Endothelial cell (in vitro differentiated cells): Measurements from ENCODE around the gene SLC36A3. TPM values are rescaled to one million over a fixed set of nuclear protein-coding genes. Genes with fewer than 3 reads are reported as not detected.

ENCODE experiments used
- DNase-seq: peaks from one replicate; pipeline ENCODE4 v3.0.0; 2021; ENCODE audit warnings: low spot score
- H3K27ac Mint-ChIP-seq: one replicate; pipeline ENCODE4 v1.8.0; 2021; ENCODE audit warnings: mixed read lengths, inconsistent platforms; ENCODE audit not compliant: unreplicated experiment
- H3K27me3 Mint-ChIP-seq: one replicate; pipeline ENCODE4 v1.8.0; 2021; ENCODE audit warnings: mild to moderate bottlenecking, moderate library complexity, mixed read lengths, inconsistent platforms; ENCODE audit not compliant: unreplicated experiment
- H3K36me3 Mint-ChIP-seq: one replicate; pipeline ENCODE4 v1.8.0; 2021; ENCODE audit warnings: mild to moderate bottlenecking, low read depth, mixed read lengths, inconsistent platforms; ENCODE audit not compliant: unreplicated experiment
- H3K4me1 Mint-ChIP-seq: one replicate; pipeline ENCODE4 v1.8.0; 2021; ENCODE audit warnings: mild to moderate bottlenecking, mixed read lengths, inconsistent platforms; ENCODE audit not compliant: unreplicated experiment
- H3K4me3 Mint-ChIP-seq: one replicate; pipeline ENCODE4 v1.8.0; 2021; ENCODE audit warnings: mild to moderate bottlenecking, mixed read lengths, inconsistent platforms; ENCODE audit not compliant: unreplicated experiment
- H3K9me3 Mint-ChIP-seq: one replicate; pipeline ENCODE4 v1.8.0; 2021; ENCODE audit warnings: mixed read lengths, inconsistent platforms; ENCODE audit not compliant: unreplicated experiment
- total RNA-seq: library from RNA; stranded (reverse); fragmentation: NEBNext Ultra II Directional; extraction: Animal tissue kit (Norgen Biotek cat#: 25700); gene quantifications from one replicate; pipeline ENCODE4 v1.2.1, GENCODE V29; 2021; ENCODE audit not compliant: unreplicated experiment
- TF ChIP-seq, protein P1 (sequence below): fragments of 200-600 bp; sonication (generic); IDR thresholded peaks from one replicate; pipeline ENCODE4 v1.5.0; 2021; ENCODE audit warnings: antibody characterized with exemption; ENCODE audit not compliant: unreplicated experiment

SLC36A3 gene
- total RNA-seq, 1 donor from 2014 or later: not detected

DNA sequence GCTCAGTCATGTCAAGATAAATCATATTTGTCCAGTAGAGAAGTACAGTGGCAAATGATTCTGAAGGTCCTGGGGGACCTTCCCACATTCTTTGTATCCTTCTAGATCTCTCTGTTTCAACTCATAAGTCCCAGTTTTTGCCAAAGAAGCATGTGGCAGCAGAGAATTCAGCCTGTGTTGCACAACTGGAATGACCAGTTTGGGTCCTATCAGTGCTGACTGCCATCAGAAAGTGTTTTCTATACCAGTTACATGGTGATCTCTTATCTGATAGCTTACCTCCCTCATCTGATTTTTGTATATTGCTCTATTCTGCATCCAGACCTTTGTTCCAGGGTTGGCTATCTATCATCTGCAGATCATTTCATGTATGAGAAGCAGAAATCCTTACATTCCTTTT is 28.9 kb downstream of the SLC36A3 start:
- H3K4me1 Mint-ChIP-seq: no peaks in the 10 kb centered on the region
- H3K4me3 Mint-ChIP-seq: no peak overlapping the region
- H3K27ac Mint-ChIP-seq: no peak overlapping the region
- TF ChIP-seq, protein P1, sequence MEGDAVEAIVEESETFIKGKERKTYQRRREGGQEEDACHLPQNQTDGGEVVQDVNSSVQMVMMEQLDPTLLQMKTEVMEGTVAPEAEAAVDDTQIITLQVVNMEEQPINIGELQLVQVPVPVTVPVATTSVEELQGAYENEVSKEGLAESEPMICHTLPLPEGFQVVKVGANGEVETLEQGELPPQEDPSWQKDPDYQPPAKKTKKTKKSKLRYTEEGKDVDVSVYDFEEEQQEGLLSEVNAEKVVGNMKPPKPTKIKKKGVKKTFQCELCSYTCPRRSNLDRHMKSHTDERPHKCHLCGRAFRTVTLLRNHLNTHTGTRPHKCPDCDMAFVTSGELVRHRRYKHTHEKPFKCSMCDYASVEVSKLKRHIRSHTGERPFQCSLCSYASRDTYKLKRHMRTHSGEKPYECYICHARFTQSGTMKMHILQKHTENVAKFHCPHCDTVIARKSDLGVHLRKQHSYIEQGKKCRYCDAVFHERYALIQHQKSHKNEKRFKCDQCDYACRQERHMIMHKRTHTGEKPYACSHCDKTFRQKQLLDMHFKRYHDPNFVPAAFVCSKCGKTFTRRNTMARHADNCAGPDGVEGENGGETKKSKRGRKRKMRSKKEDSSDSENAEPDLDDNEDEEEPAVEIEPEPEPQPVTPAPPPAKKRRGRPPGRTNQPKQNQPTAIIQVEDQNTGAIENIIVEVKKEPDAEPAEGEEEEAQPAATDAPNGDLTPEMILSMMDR: no peak
- no peak for DNase-seq
- no peaks in the 10 kb centered on the region for H3K36me3 Mint-ChIP-seq
- H3K27me3 Mint-ChIP-seq: no peaks in the 10 kb centered on the region
- no peaks in the 10 kb centered on the region for H3K9me3 Mint-ChIP-seq

DNA sequence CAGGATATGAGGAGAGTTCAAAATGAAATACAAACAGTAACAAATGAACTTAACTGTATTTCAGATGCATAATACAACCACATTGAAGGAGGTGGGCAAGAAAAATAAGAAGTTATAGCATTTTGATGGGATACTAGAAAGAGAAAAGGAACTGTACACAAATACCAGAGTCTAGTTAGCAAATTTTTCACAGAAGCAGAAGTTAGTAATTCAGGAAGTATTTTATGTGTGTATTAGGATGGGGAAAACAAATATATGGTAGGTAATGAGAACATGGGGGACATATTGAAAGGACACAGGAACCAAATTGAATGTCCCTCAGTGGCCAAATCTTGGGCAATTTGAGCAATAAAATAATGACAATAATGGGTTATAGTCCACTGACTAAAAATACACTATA is 32.2 kb downstream of the SLC36A3 start:
- H3K36me3 Mint-ChIP-seq: peaks cover 15% of the 10 kb centered on the region
- H3K4me1 Mint-ChIP-seq: no peaks in the 10 kb centered on the region
- TF ChIP-seq, protein P1: no peak
- no peaks in the 10 kb centered on the region for H3K27me3 Mint-ChIP-seq
- H3K27ac Mint-ChIP-seq: no peak overlapping the region
- H3K4me3 Mint-ChIP-seq: no peak overlapping the region
- DNase-seq: no peak
- H3K9me3 Mint-ChIP-seq: no peaks in the 10 kb centered on the region

DNA sequence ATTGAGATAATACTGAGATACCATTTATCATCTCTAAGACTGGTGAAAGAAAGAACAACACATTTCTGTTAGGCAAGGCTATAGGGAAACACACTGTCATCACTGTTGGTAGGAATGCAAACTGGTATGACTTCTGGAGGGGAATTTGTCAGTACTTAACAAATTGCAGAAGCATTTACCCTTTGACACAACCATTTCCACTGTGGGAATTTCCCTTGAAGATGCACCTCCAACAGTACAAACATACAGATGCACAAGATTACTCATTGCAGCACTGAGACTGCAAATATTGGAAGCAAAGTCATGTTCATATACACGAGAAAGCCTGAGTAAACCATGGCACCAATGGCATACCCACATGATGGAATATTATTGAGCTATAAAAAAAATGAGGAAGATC is 33.0 kb downstream of the SLC36A3 start:
- Mint-ChIP-seq H3K4me1 (no peaks in the 10 kb centered on the region), H3K36me3 (peaks cover 15% of the 10 kb centered on the region), H3K27me3 (no peaks in the 10 kb centered on the region), H3K4me3 (no peak overlapping the region), H3K27ac (no peak overlapping the region), H3K9me3 (no peaks in the 10 kb centered on the region)
- DNase-seq: no peak
- TF ChIP-seq, protein P1: no peak

DNA sequence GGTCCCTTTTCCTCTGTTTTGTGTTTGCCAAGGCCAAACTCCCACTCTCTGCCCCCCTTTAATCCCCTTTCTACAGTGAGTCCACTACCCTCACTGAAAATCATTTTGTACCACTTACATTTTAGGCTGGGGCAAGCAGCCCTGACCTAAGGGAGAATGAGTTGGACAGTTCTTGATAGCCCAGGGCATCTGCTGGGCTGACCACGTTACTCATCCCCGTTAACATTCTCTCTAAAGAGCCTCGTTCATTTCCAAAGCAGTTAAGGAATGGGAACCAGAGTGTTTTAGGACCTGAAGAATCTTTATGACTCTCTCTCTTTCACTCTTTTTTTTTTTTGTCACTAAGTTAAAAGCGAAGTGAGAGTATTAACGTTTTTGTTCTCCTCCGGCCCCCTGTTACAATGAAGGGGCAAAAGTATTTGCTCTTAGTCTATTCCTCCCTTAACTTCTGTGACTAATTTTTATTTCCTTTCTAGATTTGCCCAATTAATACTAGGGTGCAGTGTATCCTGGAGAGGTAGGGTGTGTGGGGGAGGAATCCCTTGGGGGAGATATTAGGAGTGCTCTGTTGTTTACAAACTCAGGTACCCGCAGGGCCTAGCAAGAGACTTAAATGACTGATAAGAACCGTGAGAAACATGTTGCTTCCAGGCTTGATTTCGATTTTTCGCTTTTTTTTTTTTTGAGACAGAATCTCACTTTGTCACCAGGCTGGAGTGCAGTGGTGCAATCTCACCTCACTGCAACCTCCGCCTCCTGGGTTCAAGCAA is 35.9 kb downstream of the SLC36A3 start:
- H3K27me3 Mint-ChIP-seq: no peaks in the 10 kb centered on the region
- H3K4me1 Mint-ChIP-seq: peaks cover 3% of the 10 kb centered on the region
- H3K4me3 Mint-ChIP-seq: no peak overlapping the region
- H3K9me3 Mint-ChIP-seq: no peaks in the 10 kb centered on the region
- DNase-seq: no peak
- H3K36me3 Mint-ChIP-seq: peaks cover 18% of the 10 kb centered on the region
- TF ChIP-seq, protein P1: no peak
- no peak overlapping the region for H3K27ac Mint-ChIP-seq

DNA sequence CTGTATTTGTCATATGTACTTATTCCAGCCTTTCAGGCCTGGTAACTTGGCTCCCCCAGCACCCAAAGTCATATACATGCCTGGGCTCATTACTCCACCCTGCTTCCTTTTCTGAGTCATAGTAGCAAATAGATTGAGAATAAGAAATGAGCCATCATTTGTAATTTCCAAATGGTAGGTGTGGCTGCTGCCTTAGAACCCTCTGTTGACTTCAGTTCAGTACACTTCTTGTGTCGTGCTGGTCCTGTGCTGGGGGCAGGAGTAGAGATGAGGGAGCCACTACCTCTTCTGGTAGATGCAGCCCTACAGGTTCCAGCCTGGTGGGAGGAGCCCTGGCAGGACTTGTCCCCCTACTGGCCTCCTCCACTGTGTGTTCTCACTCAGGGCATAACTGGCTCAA is 39.5 kb downstream of the SLC36A3 start:
- H3K9me3 Mint-ChIP-seq: no peaks in the 10 kb centered on the region
- H3K27ac Mint-ChIP-seq: no peak overlapping the region
- no peak for DNase-seq
- H3K4me1 Mint-ChIP-seq: peaks cover 3% of the 10 kb centered on the region
- TF ChIP-seq, protein P1: no peak
- H3K36me3 Mint-ChIP-seq: peaks cover 19% of the 10 kb centered on the region
- no peak overlapping the region for H3K4me3 Mint-ChIP-seq
- H3K27me3 Mint-ChIP-seq: no peaks in the 10 kb centered on the region
